Kidney epithelial cell (primary cell): ENCODE measurements around the gene ZMIZ1. TPM values are rescaled to one million over a fixed set of nuclear protein-coding genes. Genes with fewer than 3 reads are reported as not detected.

Experiments used
- DNase-seq: peaks from one replicate; pipeline ENCODE4 v3.0.0-alpha.2; 2010; ENCODE audit warnings: low read depth
- H3K27me3 ChIP-seq: 2 replicates; pipeline ENCODE4 v1.6.0; 2011; ENCODE audit warnings: low read length; ENCODE audit not compliant: control insufficient read depth, insufficient read depth
- H3K36me3 ChIP-seq: 2 replicates; pipeline ENCODE4 v1.5.1; 2011; ENCODE audit warnings: low read length; ENCODE audit not compliant: control insufficient read depth, insufficient read depth
- H3K4me3 ChIP-seq: 2 replicates; pipeline ENCODE4 v1.5.1; 2011; ENCODE audit warnings: low read depth, mild to moderate bottlenecking, control low read depth, low read length
- total RNA-seq: library from RNA; depleted of rRNA; stranded (reverse); fragments of >200 nt; gene quantifications from 2 replicates; pipeline ENCODE4 v1.2.3, GENCODE V29; 2015
- TF ChIP-seq, protein P1 (sequence below): IDR thresholded peaks from 2 replicates; pipeline ENCODE4 v1.5.1; 2011; ENCODE audit warnings: mild to moderate bottlenecking, moderate library complexity, low read length, control low read depth, inconsistent platforms; ENCODE audit not compliant: insufficient read depth, poor library complexity, severe bottlenecking

ZMIZ1 gene
- total RNA-seq, 1 donor from 2014 or later: 57.5 TPM

DNA sequence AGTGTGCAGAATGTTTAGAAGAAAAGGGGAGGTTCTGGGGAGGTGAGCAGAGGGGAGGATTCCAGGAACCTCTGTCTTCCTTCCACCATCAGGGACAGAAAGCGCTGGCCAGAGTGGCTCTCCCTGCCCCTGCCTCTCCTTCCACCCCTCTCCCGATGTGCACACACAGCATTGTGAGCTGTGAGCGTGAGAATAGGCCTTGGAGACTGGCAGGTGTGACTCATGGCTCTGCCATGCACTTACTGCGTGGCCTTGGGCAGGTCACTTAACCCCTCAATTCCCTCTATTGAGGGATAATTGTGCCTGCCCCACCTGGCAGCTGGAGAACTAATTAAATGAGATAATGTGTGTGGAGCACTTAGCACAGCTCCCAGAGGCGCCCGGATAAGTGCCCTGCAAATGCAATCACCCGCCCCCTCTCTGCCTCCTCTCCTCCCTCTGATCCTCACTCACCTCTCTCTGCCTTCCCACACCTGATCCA is 115.4 kb downstream of the ZMIZ1 start:
- TF ChIP-seq, protein P1, sequence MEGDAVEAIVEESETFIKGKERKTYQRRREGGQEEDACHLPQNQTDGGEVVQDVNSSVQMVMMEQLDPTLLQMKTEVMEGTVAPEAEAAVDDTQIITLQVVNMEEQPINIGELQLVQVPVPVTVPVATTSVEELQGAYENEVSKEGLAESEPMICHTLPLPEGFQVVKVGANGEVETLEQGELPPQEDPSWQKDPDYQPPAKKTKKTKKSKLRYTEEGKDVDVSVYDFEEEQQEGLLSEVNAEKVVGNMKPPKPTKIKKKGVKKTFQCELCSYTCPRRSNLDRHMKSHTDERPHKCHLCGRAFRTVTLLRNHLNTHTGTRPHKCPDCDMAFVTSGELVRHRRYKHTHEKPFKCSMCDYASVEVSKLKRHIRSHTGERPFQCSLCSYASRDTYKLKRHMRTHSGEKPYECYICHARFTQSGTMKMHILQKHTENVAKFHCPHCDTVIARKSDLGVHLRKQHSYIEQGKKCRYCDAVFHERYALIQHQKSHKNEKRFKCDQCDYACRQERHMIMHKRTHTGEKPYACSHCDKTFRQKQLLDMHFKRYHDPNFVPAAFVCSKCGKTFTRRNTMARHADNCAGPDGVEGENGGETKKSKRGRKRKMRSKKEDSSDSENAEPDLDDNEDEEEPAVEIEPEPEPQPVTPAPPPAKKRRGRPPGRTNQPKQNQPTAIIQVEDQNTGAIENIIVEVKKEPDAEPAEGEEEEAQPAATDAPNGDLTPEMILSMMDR: no peak
- DNase-seq: peak; percentile 89
- Histone ChIP-seq H3K36me3 (no peaks in the 10 kb centered on the region), H3K4me3 (no peak overlapping the region), H3K27me3 (no peaks in the 10 kb centered on the region)

DNA sequence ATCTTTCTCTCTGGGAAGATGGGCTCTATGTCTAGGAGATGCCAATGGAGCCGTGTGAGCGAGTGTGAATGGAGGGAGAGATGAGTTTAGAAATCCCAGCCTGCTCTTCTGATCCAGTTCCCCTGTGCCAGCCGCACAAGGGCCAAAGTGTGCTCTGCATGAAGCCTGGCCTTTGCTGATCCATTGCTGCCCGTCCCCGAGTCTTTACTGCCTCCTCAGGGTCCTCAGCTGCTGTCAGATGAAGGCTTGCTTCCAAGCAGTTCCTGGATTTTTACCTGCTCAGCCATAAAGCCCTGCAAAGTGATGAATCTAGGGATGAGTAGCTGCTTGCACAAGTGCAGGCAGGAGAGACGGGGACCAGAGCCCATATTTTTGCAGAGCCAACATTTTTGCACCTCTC is 115.9 kb downstream of the ZMIZ1 start:
- no peak for DNase-seq
- H3K4me3 ChIP-seq: no peak overlapping the region
- H3K36me3 ChIP-seq: no peaks in the 10 kb centered on the region
- no peaks in the 10 kb centered on the region for H3K27me3 ChIP-seq
- TF ChIP-seq, protein P1: no peak

DNA sequence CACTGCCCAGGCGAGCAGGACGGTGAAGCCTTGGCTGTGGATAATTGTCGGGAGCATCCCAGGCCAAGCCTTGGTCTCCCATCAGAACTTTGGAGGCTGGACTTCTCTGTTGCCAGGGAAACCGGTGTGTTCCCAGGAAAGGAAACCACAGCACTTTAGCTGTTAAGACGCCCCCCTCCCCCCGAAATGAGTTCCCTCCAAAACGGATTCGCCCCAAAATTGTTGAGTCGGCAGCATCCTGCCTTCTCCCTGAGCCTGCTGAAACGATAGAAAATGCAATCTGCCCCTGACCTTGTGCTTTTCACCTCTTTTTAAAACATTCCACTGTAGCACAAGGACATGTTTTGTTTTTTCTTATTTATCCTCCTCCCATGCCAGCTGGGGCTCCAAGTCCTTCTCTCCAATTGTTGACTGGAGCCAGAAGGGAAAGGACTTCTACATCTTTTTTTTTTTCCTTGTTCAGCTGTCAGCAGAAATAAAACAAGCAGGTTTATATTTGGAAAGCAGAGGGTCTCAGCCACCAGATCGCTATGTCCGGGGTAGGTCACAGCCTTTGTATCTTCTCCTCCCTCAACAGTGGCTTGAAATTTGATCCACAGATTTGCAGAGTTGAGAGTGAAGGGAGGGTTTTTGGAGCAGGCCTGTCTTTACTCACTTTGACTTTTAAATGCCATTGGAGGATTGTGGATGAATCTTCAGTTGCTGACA is 116.5 kb downstream of the ZMIZ1 start:
- no peak for DNase-seq
- Histone ChIP-seq H3K36me3 (no peaks in the 10 kb centered on the region), H3K27me3 (no peaks in the 10 kb centered on the region), H3K4me3 (no peak overlapping the region)
- TF ChIP-seq, protein P1: no peak

DNA sequence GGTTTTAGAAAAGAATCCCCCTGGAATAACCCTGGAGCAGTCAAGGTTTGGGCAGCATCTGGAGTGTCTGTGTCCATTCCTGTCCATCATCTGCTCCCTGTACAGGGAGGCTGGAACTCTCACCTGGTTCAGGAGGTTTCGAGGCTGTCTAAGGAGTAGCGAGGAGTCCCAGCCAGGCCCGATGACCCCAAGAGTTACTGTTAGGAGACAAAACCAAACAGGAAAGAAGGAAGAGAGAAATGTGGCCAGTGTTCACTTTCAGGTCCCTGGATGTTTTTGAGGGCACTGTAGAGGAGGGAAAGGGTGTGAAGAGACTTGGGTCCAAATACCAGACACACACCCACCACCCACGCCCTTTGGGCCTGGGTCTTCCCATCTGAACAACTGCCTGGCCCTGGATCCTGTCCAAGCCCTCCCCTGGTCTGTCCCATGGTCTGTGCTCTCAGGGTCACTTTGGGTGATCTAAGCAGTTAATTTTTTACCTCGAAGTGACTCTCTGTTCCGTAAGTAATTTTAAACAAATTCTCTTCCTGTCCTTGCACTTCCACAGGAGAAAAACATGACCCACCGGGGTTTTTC is 117.1 kb downstream of the ZMIZ1 start:
- DNase-seq: no peak
- Histone ChIP-seq H3K36me3 (no peaks in the 10 kb centered on the region), H3K27me3 (no peaks in the 10 kb centered on the region), H3K4me3 (no peak overlapping the region)
- TF ChIP-seq, protein P1: no peak

DNA sequence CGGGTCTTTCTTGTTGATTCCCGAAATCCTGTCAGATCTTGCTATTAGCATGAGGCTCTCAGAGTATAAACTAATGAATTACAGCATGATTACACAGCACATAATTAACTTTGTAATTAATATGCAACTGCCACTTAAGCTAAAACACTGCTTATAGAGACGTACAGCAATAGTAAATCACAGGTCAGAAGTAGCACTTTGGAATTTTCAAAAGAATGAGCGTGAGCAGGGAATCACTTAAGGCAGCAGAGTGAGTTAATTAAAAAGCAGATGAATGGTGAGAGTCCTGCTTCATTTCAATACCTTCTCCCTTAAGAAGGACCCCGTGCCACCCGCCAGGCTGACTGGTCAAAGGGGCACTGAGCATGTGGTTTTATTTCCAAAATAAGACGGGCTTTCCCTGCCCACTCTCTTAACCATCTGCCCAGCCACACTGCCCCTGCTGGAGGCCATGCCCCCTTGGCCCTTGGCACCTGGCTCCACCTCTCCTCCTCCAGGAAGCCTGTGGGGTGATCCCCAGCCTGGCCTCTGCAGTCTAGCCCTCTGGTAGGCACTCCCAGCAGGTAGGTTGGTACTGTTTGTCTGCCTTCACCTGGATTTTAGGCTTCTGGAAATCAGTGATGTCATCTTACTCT is 117.8 kb downstream of the ZMIZ1 start:
- no peak for DNase-seq
- Histone ChIP-seq H3K27me3 (no peaks in the 10 kb centered on the region), H3K36me3 (no peaks in the 10 kb centered on the region), H3K4me3 (no peak overlapping the region)
- TF ChIP-seq, protein P1: peak; percentile 13
